HEK293T (cell line): ENCODE data around the gene NRIP1.

Experiments used
- BHLHE40 ChIP-seq: fragments of 450-650 bp; IDR thresholded peaks from 2 replicates; pipeline ENCODE4 v1.6.1; 2016; ENCODE audit warnings: mild to moderate bottlenecking, moderate library complexity, borderline replicate concordance
- CTBP1 ChIP-seq: fragments of 450-650 bp; IDR thresholded peaks from 2 replicates; pipeline ENCODE4 v1.6.1; 2016; ENCODE audit warnings: borderline replicate concordance
- FOXK2 ChIP-seq: fragments of 450-650 bp; IDR thresholded peaks from 2 replicates; pipeline ENCODE4 v1.6.1; 2016; ENCODE audit warnings: mild to moderate bottlenecking
- NFRKB ChIP-seq: fragments of 450-650 bp; IDR thresholded peaks from 2 replicates; pipeline ENCODE4 v1.6.1; 2016; ENCODE audit warnings: mild to moderate bottlenecking, moderate library complexity
- SP1 ChIP-seq: fragments of 450-650 bp; IDR thresholded peaks from 2 replicates; pipeline ENCODE4 v1.6.1; 2017
- SUZ12 ChIP-seq: fragments of 450-650 bp; IDR thresholded peaks from 2 replicates; pipeline ENCODE4 v1.6.1; 2016; ENCODE audit warnings: mild to moderate bottlenecking
- ZNF384 ChIP-seq: fragments of 450-650 bp; IDR thresholded peaks from 2 replicates; pipeline ENCODE4 v1.6.1; 2016

DNA sequence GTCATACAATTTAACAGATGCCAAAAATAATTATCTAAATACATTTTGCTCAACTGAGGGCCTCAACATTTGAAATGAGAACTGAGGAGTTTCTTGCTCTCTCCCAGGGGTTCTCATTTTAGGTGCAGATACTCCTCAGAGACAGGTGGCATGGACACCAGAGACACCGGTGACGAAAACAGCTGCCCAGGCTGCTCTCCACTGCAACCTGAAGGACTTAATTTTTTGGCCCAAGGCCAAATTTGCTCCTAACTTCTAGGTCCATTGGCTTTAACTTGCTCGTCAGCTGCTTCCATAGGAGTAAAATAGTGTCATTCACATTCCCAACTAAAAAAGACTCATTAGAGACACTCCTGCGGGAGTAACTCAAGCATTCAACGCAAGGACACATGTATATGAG is 87.0 kb downstream of the NRIP1 start:
- TF ChIP-seq FOXK2 (no peak), SP1 (no peak), ZNF384 (no peak), SUZ12 (no peak), NFRKB (no peak), CTBP1 (no peak), BHLHE40 (no peak)
